Ramos (cell line): ENCODE measurements around the gene NPHP1.
"Not testable (repeated sequence)": the region's sequence is repeated elsewhere in the genome, so short reads cannot be mapped to it uniquely, and the experiment has no call there.

Experiments
- in situ Hi-C: fragments of 300-500 bp; cut with MboI; formaldehyde crosslinking; loops from one replicate; pipeline ENCODE4 v1.14.3; 2022; ENCODE audit warnings: low sequenced_read_pairs; ENCODE audit not compliant: unreplicated experiment

Gene NPHP1

GRCh38 chr2:110106642-110107041 is 98.2 kb downstream of the NPHP1 start:
- in situ Hi-C loops, result no loop called here

GRCh38 chr2:110105608-110106467 is 99.0 kb downstream of the NPHP1 start:
- in situ Hi-C loops, result no loop called here

- in situ Hi-C loops, result no loop called here
These were observed 99.6 kb downstream of the NPHP1 start for GRCh38 chr2:110105183-110105582.

- in situ Hi-C loops, result no loop called here
These were observed 100.6 kb downstream of the NPHP1 start for GRCh38 chr2:110104025-110104771.

- in situ Hi-C loops, result no loop called here
These were observed 101.5 kb downstream of the NPHP1 start for GRCh38 chr2:110103061-110103961.

- in situ Hi-C loops, result no loop called here
These were observed 102.7 kb downstream of the NPHP1 start for GRCh38 chr2:110101901-110102803.

GRCh38 chr2:110101280-110101844 is 103.5 kb downstream of the NPHP1 start:
- in situ Hi-C loops, result no loop called here

GRCh38 chr2:110100880-110101279 is 103.9 kb downstream of the NPHP1 start:
- in situ Hi-C loops, result not testable (repeated sequence)

- in situ Hi-C loops, result no loop called here
These were observed 104.3 kb downstream of the NPHP1 start for GRCh38 chr2:110100480-110100879.

- in situ Hi-C loops, result no loop called here
These were observed 105.2 kb downstream of the NPHP1 start for GRCh38 chr2:110099471-110100225.

- in situ Hi-C loops, result no loop called here
These were observed 105.8 kb downstream of the NPHP1 start for GRCh38 chr2:110099038-110099425.

- in situ Hi-C loops, result no loop called here
These were observed 107.2 kb downstream of the NPHP1 start for GRCh38 chr2:110097506-110098220.

GRCh38 chr2:110095994-110096633 is 108.7 kb downstream of the NPHP1 start:
- in situ Hi-C loops, result no loop called here

- in situ Hi-C loops, result not testable (repeated sequence)
These were observed 109.8 kb downstream of the NPHP1 start for GRCh38 chr2:110094884-110095534.

- in situ Hi-C loops, result not testable (repeated sequence)
These were observed 110.9 kb downstream of the NPHP1 start for GRCh38 chr2:110093924-110094323.

- in situ Hi-C loops, result not testable (repeated sequence)
These were observed 114.6 kb downstream of the NPHP1 start for GRCh38 chr2:110090164-110090563.

GRCh38 chr2:110083757-110084156 is 121.1 kb downstream of the NPHP1 start:
- in situ Hi-C loops, result not testable (repeated sequence)
